ENCODE measurements around the gene RPP25L. TPM values are rescaled to one million over a fixed set of nuclear protein-coding genes. Genes with fewer than 3 reads are reported as not detected.

The RPP25L gene
- total RNA-seq, 4 donors from 2014 or later, result 3.0 to 65.5 (median 22.1) TPM

DNA sequence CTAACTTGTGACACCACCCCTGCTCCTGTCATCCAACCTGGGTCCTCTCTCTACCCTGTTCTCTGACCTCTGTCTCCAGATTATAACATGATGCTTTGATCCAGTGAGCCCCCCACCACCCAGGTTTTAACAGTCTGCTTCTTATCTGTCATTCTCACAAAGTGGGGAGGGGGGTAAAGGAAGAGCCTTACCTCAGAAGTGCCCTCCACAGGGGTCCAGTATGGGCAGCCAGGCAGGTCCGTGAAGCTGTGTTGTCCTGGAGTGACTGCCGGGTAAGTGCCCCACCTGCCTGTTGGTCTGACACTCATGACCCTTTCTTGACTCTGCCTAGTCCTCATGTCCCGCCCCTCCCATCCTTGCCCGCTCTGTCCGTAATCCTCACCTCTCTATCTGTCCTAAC, 43.5 kb upstream of the RPP25L start:
- peak overlapping the region; percentile 24 to 89 (median 86) for H3K27ac ChIP-seq
- peaks cover 18 to 51% (median 41%) of the 10 kb centered on the region in 4 donors for H3K4me1 ChIP-seq
- no peaks in the 10 kb centered on the region for H3K9me3 ChIP-seq
- H3K36me3 ChIP-seq, result no peaks in the 10 kb centered on the region
- no peak for DNase-seq
- H3K4me3 ChIP-seq, result no peak overlapping the region
- WGBS, 2 donors (ENCODE audit: low coverage in 1 of 2), result 82 to 90% methylated on average over 2 to 4 of the region's 5 CpGs
- intact Hi-C loops (cut with DNase I; ENCODE audit: low total_unique reads) (loop anchor here (10.0 kb wide), 1 partner anchor 429 kb away; no protein-coding TSS in a partner anchor), in situ Hi-C loops (cut with MboI; ENCODE audit: low pct_ligation_motif_present in 1 of 4, low pct_unique_long_range_greater_than_20kb in 1 of 4, low sequenced_read_pairs in 3 of 4) (no loop called here)
- TF ChIP-seq EP300 (IDR thresholded peaks at IDR 0.05; ENCODE audit: low read depth), result no peak
- TF ChIP-seq POLR2AphosphoS5 (IDR thresholded peaks at IDR 0.05), result no peak
- TF ChIP-seq, protein P1, sequence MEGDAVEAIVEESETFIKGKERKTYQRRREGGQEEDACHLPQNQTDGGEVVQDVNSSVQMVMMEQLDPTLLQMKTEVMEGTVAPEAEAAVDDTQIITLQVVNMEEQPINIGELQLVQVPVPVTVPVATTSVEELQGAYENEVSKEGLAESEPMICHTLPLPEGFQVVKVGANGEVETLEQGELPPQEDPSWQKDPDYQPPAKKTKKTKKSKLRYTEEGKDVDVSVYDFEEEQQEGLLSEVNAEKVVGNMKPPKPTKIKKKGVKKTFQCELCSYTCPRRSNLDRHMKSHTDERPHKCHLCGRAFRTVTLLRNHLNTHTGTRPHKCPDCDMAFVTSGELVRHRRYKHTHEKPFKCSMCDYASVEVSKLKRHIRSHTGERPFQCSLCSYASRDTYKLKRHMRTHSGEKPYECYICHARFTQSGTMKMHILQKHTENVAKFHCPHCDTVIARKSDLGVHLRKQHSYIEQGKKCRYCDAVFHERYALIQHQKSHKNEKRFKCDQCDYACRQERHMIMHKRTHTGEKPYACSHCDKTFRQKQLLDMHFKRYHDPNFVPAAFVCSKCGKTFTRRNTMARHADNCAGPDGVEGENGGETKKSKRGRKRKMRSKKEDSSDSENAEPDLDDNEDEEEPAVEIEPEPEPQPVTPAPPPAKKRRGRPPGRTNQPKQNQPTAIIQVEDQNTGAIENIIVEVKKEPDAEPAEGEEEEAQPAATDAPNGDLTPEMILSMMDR (IDR thresholded peaks at IDR 0.05), result no peak
- TF ChIP-seq POLR2A (IDR thresholded peaks at IDR 0.05), result no peak
- H3K27me3 ChIP-seq, result no peaks in the 10 kb centered on the region

DNA sequence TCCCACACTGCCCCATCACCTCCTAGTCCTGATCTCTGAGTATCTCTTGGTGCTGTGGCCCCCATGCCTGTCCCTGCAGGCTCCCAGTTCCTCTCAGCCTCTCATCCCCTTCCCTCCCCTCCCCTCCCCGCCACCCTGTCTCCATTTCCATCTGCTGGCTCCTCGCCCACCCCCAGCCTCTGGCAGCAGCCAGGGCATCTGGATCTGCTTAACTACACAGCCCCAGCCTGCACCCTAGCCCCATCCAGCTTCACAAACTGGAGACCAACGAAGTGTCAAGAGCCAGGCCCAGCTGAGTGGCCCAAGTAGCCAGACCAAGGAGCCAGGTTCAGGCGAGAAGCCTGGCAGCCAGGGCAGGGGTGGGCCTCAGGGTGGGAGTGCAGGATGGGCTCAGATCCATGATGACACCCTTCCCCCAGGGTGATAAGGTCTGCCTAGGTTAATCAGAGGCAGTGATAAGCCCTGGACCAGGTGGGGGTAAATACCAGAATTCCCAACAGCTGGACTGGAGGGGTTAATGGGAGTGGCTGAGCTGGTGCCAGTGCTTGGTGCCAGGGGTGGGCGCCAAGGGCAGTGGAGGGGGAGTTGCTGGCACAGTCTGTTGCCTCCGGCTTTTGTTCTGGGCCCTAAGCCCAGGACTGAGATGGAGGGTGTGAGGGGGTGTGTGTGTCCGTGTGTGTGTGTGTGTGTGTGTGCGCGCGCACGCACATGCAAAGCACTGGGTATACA, 42.6 kb upstream of the RPP25L start:
- peak in 2 of 3 donors; percentile 30 to 47 for TF ChIP-seq POLR2AphosphoS5 (IDR thresholded peaks at IDR 0.05)
- TF ChIP-seq EP300 (IDR thresholded peaks at IDR 0.05; ENCODE audit: low read depth), result no peak
- TF ChIP-seq POLR2A (IDR thresholded peaks at IDR 0.05), result peak; percentile 7
- peak; percentile 51 for DNase-seq
- Histone ChIP-seq H3K4me3 (no peak overlapping the region), H3K27me3 (no peaks in the 10 kb centered on the region), H3K27ac (peak overlapping the region; percentile 82 to 89 (median 86)), H3K9me3 (no peaks in the 10 kb centered on the region), H3K36me3 (peaks cover 0 to 3% (median 1%) of the 10 kb centered on the region in 4 donors), H3K4me1 (peaks cover 18 to 47% (median 39%) of the 10 kb centered on the region in 4 donors)
- in situ Hi-C loops (cut with MboI; ENCODE audit: low pct_ligation_motif_present in 1 of 4, low pct_unique_long_range_greater_than_20kb in 1 of 4, low sequenced_read_pairs in 3 of 4) (no loop called here), intact Hi-C loops (cut with DNase I; ENCODE audit: low total_unique reads) (loop anchor here (10.0 kb wide), 1 partner anchor 430 kb away; no protein-coding TSS in a partner anchor)
- WGBS, 2 donors (ENCODE audit: low coverage in 1 of 2), result 55% methylated on average over 11 of the region's 11 CpGs; no CpG with 5 or more reads in 1 of the 2 donors

DNA sequence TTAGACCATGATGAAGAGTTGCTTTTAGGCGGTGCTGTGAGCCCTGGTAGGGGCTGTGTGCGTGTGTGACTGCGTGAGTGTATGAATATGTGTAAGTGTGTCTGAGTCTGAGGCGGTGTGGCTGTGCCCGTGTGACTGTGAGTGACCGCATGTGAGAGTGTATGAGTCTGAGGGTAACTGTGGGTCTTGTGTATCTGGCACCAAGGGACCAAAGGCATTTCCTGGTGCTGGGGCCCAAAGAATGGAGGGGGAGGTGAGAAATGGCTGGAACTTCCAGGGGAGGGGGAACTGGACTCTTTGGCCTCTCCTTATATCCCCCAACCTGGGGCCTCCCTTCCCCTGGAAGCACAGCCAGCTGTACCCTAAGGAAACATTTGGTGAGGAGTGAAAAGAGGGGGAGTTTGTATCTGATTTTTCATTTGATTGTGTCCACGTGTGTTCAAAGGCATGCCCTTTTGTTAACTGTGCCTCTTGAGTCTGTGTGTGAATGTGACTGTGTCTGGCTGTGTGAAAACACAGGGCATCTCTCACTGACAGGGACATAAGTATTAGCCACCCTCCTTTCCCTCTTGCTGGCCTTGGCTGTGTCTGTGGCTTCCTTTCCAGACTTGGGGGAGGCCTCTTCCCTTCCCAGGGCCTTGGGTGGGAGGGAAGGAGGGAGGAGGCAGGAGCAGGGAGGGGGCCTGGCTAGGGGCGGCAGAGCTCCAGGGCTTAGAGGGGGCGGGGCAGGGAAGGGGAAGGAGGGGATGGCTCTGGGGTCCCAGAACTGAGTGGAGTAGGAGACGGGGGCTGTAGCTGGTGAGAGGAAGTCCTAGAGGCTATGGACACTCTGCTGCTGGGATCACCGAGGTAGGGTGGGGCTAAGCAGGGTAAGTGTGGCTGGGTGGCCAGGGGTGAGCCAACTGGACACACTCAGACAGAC, 41.5 kb upstream of the RPP25L start:
- DNase-seq, result no peak
- Histone ChIP-seq H3K36me3 (peaks cover 0 to 14% (median 4%) of the 10 kb centered on the region in 4 donors), H3K9me3 (no peaks in the 10 kb centered on the region), H3K4me3 (no peak overlapping the region), H3K4me1 (peaks cover 18 to 45% (median 38%) of the 10 kb centered on the region in 4 donors), H3K27ac (peak overlapping the region; percentile 82 to 89 (median 86)), H3K27me3 (no peaks in the 10 kb centered on the region)
- in situ Hi-C loops (cut with MboI; ENCODE audit: low pct_ligation_motif_present in 1 of 4, low pct_unique_long_range_greater_than_20kb in 1 of 4, low sequenced_read_pairs in 3 of 4), result no loop called here
- intact Hi-C loops (cut with DNase I; ENCODE audit: low total_unique reads), result loop anchor here (10.0 kb wide), 1 partner anchor 431 kb away; no protein-coding TSS in a partner anchor
- 42 to 53% methylated on average over 5 to 11 of the region's 11 CpGs for WGBS, 2 donors (ENCODE audit: low coverage in 1 of 2)
- TF ChIP-seq, protein P1 (IDR thresholded peaks at IDR 0.05), result no peak
- TF ChIP-seq POLR2AphosphoS5 (IDR thresholded peaks at IDR 0.05) (no peak), EP300 (IDR thresholded peaks at IDR 0.05; ENCODE audit: low read depth) (no peak), POLR2A (IDR thresholded peaks at IDR 0.05) (no peak)

DNA sequence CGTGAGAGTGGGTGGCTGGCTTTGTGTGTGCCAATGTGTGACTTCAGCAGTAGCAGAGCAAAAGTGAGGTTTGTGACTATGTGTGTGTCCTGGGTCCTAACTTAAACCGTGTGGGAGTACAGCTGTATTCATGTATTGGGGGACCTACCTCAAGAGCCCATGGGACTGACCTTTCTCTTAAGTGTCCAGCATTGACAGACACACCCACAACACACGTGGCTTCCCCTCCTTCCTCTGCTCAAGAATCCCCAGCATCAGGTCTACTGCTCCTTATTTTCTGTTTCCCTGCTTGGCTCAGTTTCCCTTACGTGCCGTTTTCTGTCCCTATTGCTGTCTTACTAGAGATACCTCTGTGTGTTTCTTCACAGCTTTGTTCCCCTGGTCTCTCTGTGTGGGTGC, 40.7 kb upstream of the RPP25L start:
- intact Hi-C loops (cut with DNase I; ENCODE audit: low total_unique reads), result loop anchor here (10.0 kb wide), 1 partner anchor 432 kb away; no protein-coding TSS in a partner anchor
- WGBS, 2 donors (ENCODE audit: low coverage in 1 of 2), result 24% methylated on average over 5 of the region's 5 CpGs; no CpG with 5 or more reads in 1 of the 2 donors
- Histone ChIP-seq H3K36me3 (peaks cover 0 to 14% (median 4%) of the 10 kb centered on the region in 4 donors), H3K27ac (peak overlapping the region; percentile 82 to 89 (median 86)), H3K9me3 (no peaks in the 10 kb centered on the region), H3K4me1 (peaks cover 24 to 53% (median 43%) of the 10 kb centered on the region in 4 donors), H3K4me3 (peak overlapping the region in 3 of 4 donors; percentile 11 to 36 (median 31)), H3K27me3 (no peaks in the 10 kb centered on the region)
- no peak for TF ChIP-seq POLR2A (IDR thresholded peaks at IDR 0.05)
- no peak for TF ChIP-seq POLR2AphosphoS5 (IDR thresholded peaks at IDR 0.05)
- TF ChIP-seq EP300 (IDR thresholded peaks at IDR 0.05; ENCODE audit: low read depth), result no peak
- TF ChIP-seq, protein P1 (IDR thresholded peaks at IDR 0.05), result no peak
- DNase-seq, result no peak
- in situ Hi-C loops (cut with MboI; ENCODE audit: low pct_ligation_motif_present in 1 of 4, low pct_unique_long_range_greater_than_20kb in 1 of 4, low sequenced_read_pairs in 3 of 4), result no loop called here

Data from transverse colon (tissue), 4 donors.